Vagina (tissue), 2 donors: Measurements from ENCODE around the gene TSPAN12. TPM values are rescaled to one million over a fixed set of nuclear protein-coding genes. Genes with fewer than 3 reads are reported as not detected.

Experiments
- DNase-seq, 2 donors: peaks; one replicate each; pipeline ENCODE4 v3.0.0-alpha.2; 2017; ENCODE audit errors: extremely low spot score in 2 of 2
- H3K27ac ChIP-seq: fragments of 200-600 bp; sonication (generic); one replicate; pipeline ENCODE4 v1.5.1; 2019
- H3K27me3 ChIP-seq: fragments of 200-600 bp; sonication (generic); one replicate; pipeline ENCODE4 v1.5.1; 2019
- H3K36me3 ChIP-seq, 2 donors: fragments of 200-600 bp; sonication (generic); one replicate each; pipeline ENCODE4 v1.5.1; 2017 to 2019
- H3K4me1 ChIP-seq: fragments of 200-600 bp; sonication (generic); one replicate; pipeline ENCODE4 v1.5.1; 2019
- H3K4me3 ChIP-seq, 2 donors: fragments of 200-600 bp; sonication (generic); 1 replicate in 1 of 2; 2 replicates in 1 of 2; pipeline ENCODE4 v1.5.1; 2016 to 2019
- H3K9me3 ChIP-seq: fragments of 200-600 bp; sonication (generic); one replicate; pipeline ENCODE4 v1.5.1; 2019
- CTCF ChIP-seq, 3 experiments: fragments of 450-650 bp in 2 of 3; fragments of 200-600 bp in 1 of 3; sonication (generic) in 1 of 3; IDR thresholded peaks; one replicate each; pipeline ENCODE4 v1.5.1; 2017 to 2019; ENCODE audit warnings: antibody characterized with exemption in 3 of 3, mild to moderate bottlenecking in 2 of 3, moderate library complexity in 2 of 3
- POLR2A ChIP-seq, 2 donors: fragments of 450-650 bp; IDR thresholded peaks; one replicate each; pipeline ENCODE4 v1.6.1; 2017; ENCODE audit warnings: antibody characterized with exemption in 2 of 2, mild to moderate bottlenecking in 2 of 2, moderate library complexity in 2 of 2
- POLR2AphosphoS5 ChIP-seq, 2 donors: sonication (generic); formaldehyde crosslinking; IDR thresholded peaks; one replicate each; pipeline ENCODE4 v1.9.0; 2017; ENCODE audit warnings: antibody characterized with exemption in 2 of 2, mild to moderate bottlenecking in 2 of 2, low read depth in 1 of 2; ENCODE audit not compliant: insufficient read depth in 1 of 2
- intact Hi-C: fragments of 100-400 bp; cut with DNase I; formaldehyde crosslinking; loops from one replicate; pipeline ENCODE4 v1.15.1; 2023
- total RNA-seq: library from RNA; depleted of rRNA; stranded (reverse); fragments of >200 nt; gene quantifications from one replicate; pipeline ENCODE4 v1.2.3, GENCODE V29; 2016

Gene TSPAN12
- total RNA-seq, 1 donor from 2014 or later: 9.6 TPM

DNA sequence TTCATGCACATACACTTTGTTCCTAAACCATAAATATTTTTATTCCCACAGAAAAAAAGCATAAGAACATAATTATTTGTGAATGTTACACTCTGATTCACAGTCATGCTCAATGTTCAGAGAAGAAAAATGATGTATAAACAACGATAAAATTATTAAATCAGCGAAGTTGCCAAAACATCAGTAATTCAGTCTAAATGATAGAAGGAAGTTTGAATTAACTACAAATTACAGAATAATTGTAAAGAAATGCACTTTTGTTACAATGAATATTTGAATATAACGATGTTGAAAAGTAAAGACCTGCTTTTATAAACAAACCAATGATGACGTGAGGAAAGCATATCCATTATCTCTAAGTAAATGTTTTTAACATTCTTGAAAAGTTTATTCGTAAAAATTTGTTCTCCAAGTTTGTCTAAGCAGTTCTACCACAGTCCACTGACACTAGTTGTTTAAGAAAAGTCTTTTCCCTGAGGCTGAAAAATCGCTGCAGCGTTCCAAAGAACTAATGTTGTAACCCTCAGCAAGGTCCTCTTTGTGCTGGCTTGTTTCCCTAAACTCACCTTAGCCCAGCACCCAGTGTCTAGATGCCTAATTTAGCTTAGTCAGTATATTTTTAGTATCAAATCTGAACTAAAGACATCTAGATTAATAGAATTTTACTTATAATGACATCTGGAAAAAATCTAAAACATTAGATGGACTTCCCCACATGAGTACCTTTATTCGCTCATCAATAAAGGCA lies 30.4 kb downstream of the TSPAN12 start:
- H3K9me3 ChIP-seq: no peaks in the 10 kb centered on the region
- H3K36me3 ChIP-seq: no peaks in the 10 kb centered on the region
- no peak overlapping the region for H3K4me3 ChIP-seq
- TF ChIP-seq CTCF (IDR thresholded peaks at IDR 0.05) (no peak), POLR2AphosphoS5 (IDR thresholded peaks at IDR 0.05; ENCODE audit: insufficient read depth in 1 of 2, low read depth in 1 of 2) (no peak), POLR2A (IDR thresholded peaks at IDR 0.05) (no peak)
- intact Hi-C loops: no loop called here
- H3K27me3 ChIP-seq: no peaks in the 10 kb centered on the region
- H3K4me1 ChIP-seq: no peaks in the 10 kb centered on the region
- no peak overlapping the region for H3K27ac ChIP-seq
- no peak for DNase-seq

DNA sequence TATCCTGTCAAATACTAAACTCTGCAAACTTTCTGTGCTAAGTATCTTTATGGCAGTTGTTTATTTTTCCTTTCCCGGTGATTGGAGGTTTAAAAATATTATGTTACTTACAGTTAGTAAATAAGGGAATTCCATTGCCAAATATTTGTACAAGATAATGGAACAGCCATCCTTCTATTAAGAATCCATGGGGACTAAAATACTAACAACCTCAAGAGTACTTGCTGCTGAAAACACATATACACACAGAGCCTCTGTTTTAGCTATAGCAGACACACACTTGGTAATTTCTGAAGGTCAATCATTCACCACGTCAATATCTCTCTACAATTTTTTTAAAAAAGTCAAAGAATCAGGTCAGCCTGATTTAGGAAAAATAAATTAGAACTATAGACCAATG lies 32.4 kb downstream of the TSPAN12 start:
- no peak overlapping the region for H3K27ac ChIP-seq
- H3K36me3 ChIP-seq: no peaks in the 10 kb centered on the region
- H3K4me3 ChIP-seq: no peak overlapping the region
- no peaks in the 10 kb centered on the region for H3K9me3 ChIP-seq
- no peak for TF ChIP-seq POLR2AphosphoS5 (IDR thresholded peaks at IDR 0.05; ENCODE audit: insufficient read depth in 1 of 2, low read depth in 1 of 2)
- no peak for TF ChIP-seq CTCF (IDR thresholded peaks at IDR 0.05)
- no peak for TF ChIP-seq POLR2A (IDR thresholded peaks at IDR 0.05)
- intact Hi-C loops: no loop called here
- H3K4me1 ChIP-seq: no peaks in the 10 kb centered on the region
- H3K27me3 ChIP-seq: no peaks in the 10 kb centered on the region
- no peak for DNase-seq

DNA sequence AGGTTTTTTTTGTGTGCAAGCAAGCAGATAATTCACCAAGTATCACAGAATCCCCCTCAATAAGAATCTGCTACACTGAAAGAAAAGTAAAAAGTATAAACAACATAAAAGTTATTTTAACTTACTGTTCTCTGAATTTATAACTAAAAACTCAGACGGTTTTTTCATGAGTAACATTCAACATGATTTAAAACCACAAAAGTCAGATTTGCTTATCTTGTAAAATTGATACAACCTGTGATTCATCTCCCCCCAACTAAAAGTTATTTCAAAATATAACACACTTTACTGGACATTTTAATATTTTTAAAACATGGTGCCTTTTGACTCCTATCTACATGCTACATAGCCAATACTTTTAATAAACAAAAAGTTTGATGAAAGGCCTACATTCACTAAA lies 32.8 kb downstream of the TSPAN12 start:
- H3K36me3 ChIP-seq: no peaks in the 10 kb centered on the region
- intact Hi-C loops: no loop called here
- no peaks in the 10 kb centered on the region for H3K9me3 ChIP-seq
- H3K27me3 ChIP-seq: no peaks in the 10 kb centered on the region
- no peaks in the 10 kb centered on the region for H3K4me1 ChIP-seq
- H3K4me3 ChIP-seq: no peak overlapping the region
- no peak for TF ChIP-seq CTCF (IDR thresholded peaks at IDR 0.05)
- TF ChIP-seq POLR2A (IDR thresholded peaks at IDR 0.05): no peak
- no peak for TF ChIP-seq POLR2AphosphoS5 (IDR thresholded peaks at IDR 0.05; ENCODE audit: insufficient read depth in 1 of 2, low read depth in 1 of 2)
- H3K27ac ChIP-seq: no peak overlapping the region
- DNase-seq: no peak

DNA sequence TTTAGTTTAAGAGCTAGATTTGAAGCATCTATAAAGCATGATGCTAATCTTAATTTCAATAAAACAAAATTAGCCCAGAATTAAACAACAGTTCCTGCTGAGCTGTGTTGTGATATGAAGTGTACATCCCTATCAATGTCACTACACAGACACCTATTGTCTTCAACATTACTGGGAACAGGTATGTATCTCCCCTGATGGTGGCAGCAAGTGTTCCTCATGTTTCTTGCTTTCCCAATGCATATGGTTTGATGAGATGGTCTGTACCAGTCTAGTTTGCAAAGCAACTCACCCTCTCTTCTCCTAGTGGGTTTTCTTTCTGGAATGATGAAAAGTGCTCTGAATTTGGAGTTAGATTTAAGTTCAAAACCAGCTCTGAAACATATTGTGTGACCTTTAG lies 38.1 kb downstream of the TSPAN12 start:
- Histone ChIP-seq H3K4me1 (no peaks in the 10 kb centered on the region), H3K27me3 (no peaks in the 10 kb centered on the region), H3K36me3 (no peaks in the 10 kb centered on the region), H3K4me3 (no peak overlapping the region), H3K9me3 (no peaks in the 10 kb centered on the region), H3K27ac (no peak overlapping the region)
- DNase-seq: no peak
- intact Hi-C loops: no loop called here
- TF ChIP-seq CTCF (IDR thresholded peaks at IDR 0.05) (no peak), POLR2AphosphoS5 (IDR thresholded peaks at IDR 0.05; ENCODE audit: insufficient read depth in 1 of 2, low read depth in 1 of 2) (no peak), POLR2A (IDR thresholded peaks at IDR 0.05) (no peak)

DNA sequence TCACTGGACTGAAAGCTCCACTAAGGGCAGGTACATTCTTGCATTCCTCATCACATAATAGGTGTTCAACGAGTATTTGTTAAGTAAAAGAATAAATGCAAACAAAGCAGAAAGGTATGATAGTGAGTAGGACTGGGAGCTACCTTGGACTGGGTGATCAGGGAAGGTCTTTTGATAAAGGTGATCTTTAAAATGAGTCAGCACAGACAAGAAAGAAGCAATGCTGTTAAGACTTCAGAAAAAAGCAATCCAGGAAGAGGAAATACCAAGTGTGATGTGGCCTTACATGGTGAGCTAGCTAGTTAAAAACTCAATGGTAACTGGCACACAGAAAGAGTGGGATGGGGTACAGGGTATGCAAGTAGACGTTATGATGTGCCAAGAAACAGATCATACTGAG lies 40.1 kb downstream of the TSPAN12 start:
- intact Hi-C loops: no loop called here

More for the DNA sequence above, 40.1 kb downstream of the TSPAN12 start:
- no peak for DNase-seq
- TF ChIP-seq POLR2AphosphoS5 (IDR thresholded peaks at IDR 0.05; ENCODE audit: insufficient read depth in 1 of 2, low read depth in 1 of 2) (no peak), POLR2A (IDR thresholded peaks at IDR 0.05) (no peak), CTCF (IDR thresholded peaks at IDR 0.05) (no peak)
- H3K27ac ChIP-seq: no peak overlapping the region
- no peaks in the 10 kb centered on the region for H3K36me3 ChIP-seq
- H3K4me1 ChIP-seq: no peaks in the 10 kb centered on the region
- no peaks in the 10 kb centered on the region for H3K9me3 ChIP-seq
- H3K27me3 ChIP-seq: no peaks in the 10 kb centered on the region
- no peak overlapping the region for H3K4me3 ChIP-seq
